ENCODE results near the gene RIMS4.

- TF ChIP-seq ZBTB21 (CRISPR knock-in tag; IDR thresholded peaks at IDR 0.05) (no peak), POLR2AphosphoS5 (IDR thresholded peaks at IDR 0.05; ENCODE audit: low read depth, low read length) (no peak), SIN3A (IDR thresholded peaks at IDR 0.05; ENCODE audit: borderline replicate concordance, low read depth, low read length) (no peak), ZNF274 (CRISPR knock-in tag; IDR thresholded peaks at IDR 0.05) (no peak), ZSCAN31 (CRISPR knock-in tag; IDR thresholded peaks at IDR 0.05; ENCODE audit: low read depth) (no peak), ZNF432 (CRISPR knock-in tag; IDR thresholded peaks at IDR 0.05; ENCODE audit: borderline replicate concordance) (no peak), TAF1 (CRISPR knock-in tag; IDR thresholded peaks at IDR 0.05) (no peak), NFYB (CRISPR knock-in tag; IDR thresholded peaks at IDR 0.05) (no peak), SIN3B (IDR thresholded peaks at IDR 0.05; ENCODE audit: low read length) (no peak), TBP (CRISPR knock-in tag; IDR thresholded peaks at IDR 0.05) (no peak), PREB (CRISPR knock-in tag; IDR thresholded peaks at IDR 0.05) (no peak), RNF2 (conservative IDR thresholded peaks at IDR 0.05; ENCODE audit: low read depth) (no peak)
Observed at GRCh38 chr20:44837946-44838345, 27.6 kb upstream of the RIMS4 start.
